HepG2 (cell line): ENCODE results near the gene ANKRD60. TPM values are rescaled to one million over a fixed set of nuclear protein-coding genes. Genes with fewer than 3 reads are reported as not detected.

Experiments
- ATF6 ChIP-seq: sonication (generic); formaldehyde crosslinking; conservative IDR thresholded peaks from 2 replicates; pipeline ENCODE4 v1.4.0; 2020; ENCODE audit warnings: missing genetic modification reagents
- DNMT1 ChIP-seq: sonication (generic); formaldehyde crosslinking; IDR thresholded peaks from 2 replicates; pipeline ENCODE4 v1.5.1; 2020; ENCODE audit warnings: mild to moderate bottlenecking, missing genetic modification reagents
- ERF ChIP-seq: IDR thresholded peaks from 2 replicates; pipeline ENCODE4 v1.6.1; 2018; ENCODE audit warnings: missing biosample characterization, missing genetic modification reagents
- GABPB1 ChIP-seq: IDR thresholded peaks from 2 replicates; pipeline ENCODE4 v1.6.1; 2016; ENCODE audit warnings: mild to moderate bottlenecking, missing genetic modification reagents, moderate library complexity, missing compliant biosample characterization
- MTERF4 ChIP-seq: sonication (generic); formaldehyde crosslinking; IDR thresholded peaks from 2 replicates; pipeline ENCODE4 v1.8.0; 2023; ENCODE audit warnings: mild to moderate bottlenecking, missing genetic modification reagents
- MZF1 ChIP-seq: sonication (generic); formaldehyde crosslinking; IDR thresholded peaks from 2 replicates; pipeline ENCODE4 v1.8.1; 2023; ENCODE audit warnings: mild to moderate bottlenecking, missing genetic modification reagents, borderline replicate concordance
- RNF2 ChIP-seq: fragments of 450-650 bp; conservative IDR thresholded peaks from 2 replicates; pipeline ENCODE4 v1.6.1; 2016; ENCODE audit warnings: low read depth
- RORA ChIP-seq: sonication (generic); formaldehyde crosslinking; IDR thresholded peaks from 2 replicates; pipeline ENCODE4 v1.5.0; 2020; ENCODE audit warnings: mild to moderate bottlenecking, missing genetic modification reagents, moderate library complexity
- ZBTB14 ChIP-seq: sonication (generic); formaldehyde crosslinking; IDR thresholded peaks from 2 replicates; pipeline ENCODE4 v1.4.0; 2020; ENCODE audit warnings: missing genetic modification reagents
- ZBTB7A ChIP-seq: sonication (generic); formaldehyde crosslinking; IDR thresholded peaks from 2 replicates; pipeline ENCODE4 v1.8.0; 2022; ENCODE audit warnings: mild to moderate bottlenecking, missing genetic modification reagents
- ZMYM4 ChIP-seq: sonication (generic); formaldehyde crosslinking; IDR thresholded peaks from 2 replicates; pipeline ENCODE4 v1.8.1; 2023; ENCODE audit warnings: mild to moderate bottlenecking, missing genetic modification reagents
- ZNF260 ChIP-seq: sonication (generic); formaldehyde crosslinking; IDR thresholded peaks from 2 replicates; pipeline ENCODE4 v1.4.0; 2020; ENCODE audit warnings: missing genetic modification reagents, low read depth, mild to moderate bottlenecking, borderline replicate concordance
- ZNF350 ChIP-seq: sonication (generic); formaldehyde crosslinking; IDR thresholded peaks from 2 replicates; pipeline ENCODE4 v1.4.0; 2020; ENCODE audit warnings: mild to moderate bottlenecking, low read depth, missing genetic modification reagents, borderline replicate concordance
- ZNF362 ChIP-seq: sonication (generic); formaldehyde crosslinking; IDR thresholded peaks from 2 replicates; pipeline ENCODE4 v1.4.0; 2020; ENCODE audit warnings: missing genetic modification reagents, mild to moderate bottlenecking, borderline replicate concordance
- ZNF547 ChIP-seq: sonication (generic); formaldehyde crosslinking; IDR thresholded peaks from 2 replicates; pipeline ENCODE4 v1.5.1; 2020; ENCODE audit warnings: mild to moderate bottlenecking, missing genetic modification reagents
- polyA plus RNA-seq, 8 experiments: library from polyadenylated mRNA; depleted of rRNA in 3 of 8; stranded (reverse) in 7 of 8; unstranded in 1 of 8; fragments of >200 nt; fragmentation: Illumina TruSeq in 4 of 8; extraction: Trizol in 4 of 8; gene quantifications; 2 replicates each; pipeline versions ENCODE4 v1.2.1 to v1.2.3, GENCODE V29; 2011 to 2016; ENCODE audit warnings: low read depth in 4 of 8, missing spikeins in 1 of 8, mixed read lengths in 1 of 8; ENCODE audit not compliant: insufficient read depth in 1 of 8
- total RNA-seq, 5 experiments: library from RNA; depleted of rRNA; stranded (reverse); fragments of >200 nt; fragmentation: Illumina TruSeq; extraction: Trizol; gene quantifications; 2 replicates each; pipeline ENCODE4 v1.2.3, GENCODE V29; 2016; ENCODE audit warnings: low read depth in 1 of 5
- TF ChIP-seq, protein P1 (sequence below): sonication (generic); formaldehyde crosslinking; IDR thresholded peaks from 2 replicates; pipeline ENCODE4 v1.5.0; 2020; ENCODE audit warnings: missing genetic modification reagents
- TF ChIP-seq, protein P2 (sequence below): sonication (generic); formaldehyde crosslinking; conservative IDR thresholded peaks from 2 replicates; pipeline ENCODE4 v1.4.0; 2020; ENCODE audit warnings: mild to moderate bottlenecking, missing genetic modification reagents, moderate library complexity

ANKRD60 gene
- total and polyA plus RNA-seq, 2 of the 13 experiments (the other 11 are each of a cell fraction or from before 2014, with no cell fraction given), result not detected

DNA sequence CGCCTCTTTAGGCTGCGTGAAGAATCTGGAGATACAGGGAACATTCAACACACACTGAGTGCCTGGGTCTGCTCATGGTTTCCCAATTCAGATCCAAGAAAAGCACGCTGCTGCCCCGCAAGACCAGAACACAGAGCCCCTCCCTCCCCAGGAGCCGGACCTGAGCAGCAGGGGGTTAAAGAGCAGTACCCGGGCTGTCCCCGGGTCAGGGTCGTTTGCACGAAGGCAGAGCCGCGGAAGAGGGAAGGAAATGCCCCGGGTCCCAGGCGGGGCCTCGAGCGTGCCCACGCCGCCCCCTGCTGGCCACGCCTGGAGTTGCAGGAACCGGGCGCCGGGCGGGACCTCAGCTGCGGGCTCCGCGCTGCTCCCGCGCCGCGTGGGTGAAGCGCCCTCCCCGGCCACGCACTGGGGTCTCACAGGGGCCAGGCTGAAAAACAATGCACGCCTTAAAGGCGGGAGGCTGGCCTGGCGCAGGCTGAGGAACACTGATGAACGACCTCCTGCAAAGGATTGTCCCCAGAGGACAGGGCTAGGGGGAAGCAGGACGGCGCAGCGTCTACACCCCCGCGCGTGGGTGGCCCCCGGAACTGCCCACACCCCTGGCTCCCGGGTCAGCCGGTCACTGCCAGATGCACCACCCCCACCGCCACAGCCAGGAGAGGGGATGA, 48.9 kb downstream of the ANKRD60 start (continued):
- TF ChIP-seq ZNF260, result no peak
- no peak for TF ChIP-seq MZF1 (CRISPR knock-in tag)
- no peak for TF ChIP-seq ZBTB14 (CRISPR knock-in tag)
- peak; percentile 70 for TF ChIP-seq GABPB1 (CRISPR knock-in tag)
- TF ChIP-seq RORA (CRISPR knock-in tag), result no peak
- 0 out of 2 replicates have a peak, but pooled peaks have one; percentile 23 for TF ChIP-seq ZNF350
- peak; percentile 44; the same call in 1 of the 2 replicates for TF ChIP-seq ZMYM4 (CRISPR knock-in tag)
- TF ChIP-seq ERF (CRISPR knock-in tag), result peak; percentile 59; the same call in 1 of the 2 replicates
- TF ChIP-seq, protein P1, sequence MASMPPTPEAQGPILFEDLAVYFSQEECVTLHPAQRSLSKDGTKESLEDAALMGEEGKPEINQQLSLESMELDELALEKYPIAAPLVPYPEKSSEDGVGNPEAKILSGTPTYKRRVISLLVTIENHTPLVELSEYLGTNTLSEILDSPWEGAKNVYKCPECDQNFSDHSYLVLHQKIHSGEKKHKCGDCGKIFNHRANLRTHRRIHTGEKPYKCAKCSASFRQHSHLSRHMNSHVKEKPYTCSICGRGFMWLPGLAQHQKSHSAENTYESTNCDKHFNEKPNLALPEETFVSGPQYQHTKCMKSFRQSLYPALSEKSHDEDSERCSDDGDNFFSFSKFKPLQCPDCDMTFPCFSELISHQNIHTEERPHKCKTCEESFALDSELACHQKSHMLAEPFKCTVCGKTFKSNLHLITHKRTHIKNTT, result 0 out of 2 replicates have a peak, but pooled peaks have one; percentile 77
- TF ChIP-seq ZBTB7A (CRISPR knock-in tag), result peak; percentile 56; the same call in 1 of the 2 replicates
- TF ChIP-seq DNMT1 (CRISPR knock-in tag), result peak; percentile 60; the same call in 1 of the 2 replicates
- TF ChIP-seq MTERF4 (CRISPR knock-in tag), result no peak
- 0 out of 2 replicates have a peak, but pooled peaks have one; percentile 73 for TF ChIP-seq ZNF547
- TF ChIP-seq ZNF362 (CRISPR knock-in tag), result 0 out of 2 replicates have a peak, but pooled peaks have one; percentile 39
- TF ChIP-seq ATF6 (CRISPR knock-in tag), result no peak
- TF ChIP-seq, protein P2, sequence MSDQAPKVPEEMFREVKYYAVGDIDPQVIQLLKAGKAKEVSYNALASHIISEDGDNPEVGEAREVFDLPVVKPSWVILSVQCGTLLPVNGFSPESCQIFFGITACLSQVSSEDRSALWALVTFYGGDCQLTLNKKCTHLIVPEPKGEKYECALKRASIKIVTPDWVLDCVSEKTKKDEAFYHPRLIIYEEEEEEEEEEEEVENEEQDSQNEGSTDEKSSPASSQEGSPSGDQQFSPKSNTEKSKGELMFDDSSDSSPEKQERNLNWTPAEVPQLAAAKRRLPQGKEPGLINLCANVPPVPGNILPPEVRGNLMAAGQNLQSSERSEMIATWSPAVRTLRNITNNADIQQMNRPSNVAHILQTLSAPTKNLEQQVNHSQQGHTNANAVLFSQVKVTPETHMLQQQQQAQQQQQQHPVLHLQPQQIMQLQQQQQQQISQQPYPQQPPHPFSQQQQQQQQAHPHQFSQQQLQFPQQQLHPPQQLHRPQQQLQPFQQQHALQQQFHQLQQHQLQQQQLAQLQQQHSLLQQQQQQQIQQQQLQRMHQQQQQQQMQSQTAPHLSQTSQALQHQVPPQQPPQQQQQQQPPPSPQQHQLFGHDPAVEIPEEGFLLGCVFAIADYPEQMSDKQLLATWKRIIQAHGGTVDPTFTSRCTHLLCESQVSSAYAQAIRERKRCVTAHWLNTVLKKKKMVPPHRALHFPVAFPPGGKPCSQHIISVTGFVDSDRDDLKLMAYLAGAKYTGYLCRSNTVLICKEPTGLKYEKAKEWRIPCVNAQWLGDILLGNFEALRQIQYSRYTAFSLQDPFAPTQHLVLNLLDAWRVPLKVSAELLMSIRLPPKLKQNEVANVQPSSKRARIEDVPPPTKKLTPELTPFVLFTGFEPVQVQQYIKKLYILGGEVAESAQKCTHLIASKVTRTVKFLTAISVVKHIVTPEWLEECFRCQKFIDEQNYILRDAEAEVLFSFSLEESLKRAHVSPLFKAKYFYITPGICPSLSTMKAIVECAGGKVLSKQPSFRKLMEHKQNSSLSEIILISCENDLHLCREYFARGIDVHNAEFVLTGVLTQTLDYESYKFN (CRISPR knock-in tag), result 0 out of 2 replicates have a peak, but pooled peaks have one; percentile 18
- TF ChIP-seq RNF2, result peak; percentile 83; the same call in 1 of the 2 replicates
